HepG2 (cell line): ENCODE results near the gene DOCK4. TPM values are rescaled to one million over a fixed set of nuclear protein-coding genes. Genes with fewer than 3 reads are reported as not detected.
A peak's percentile ranks its signal among the peaks of the same experiment; 100 is the strongest.

Experiments
- ESRRA ChIP-seq: sonication (generic); formaldehyde crosslinking; IDR thresholded peaks from 2 replicates; pipeline ENCODE4 v1.5.1; 2020; ENCODE audit warnings: mild to moderate bottlenecking, low read depth, missing genetic modification reagents
- FLYWCH1 ChIP-seq: sonication (generic); formaldehyde crosslinking; IDR thresholded peaks from 2 replicates; pipeline ENCODE4 v1.8.1; 2023; ENCODE audit warnings: mild to moderate bottlenecking, missing genetic modification reagents
- GATAD2A ChIP-seq: IDR thresholded peaks from 2 replicates; pipeline ENCODE4 v1.6.1; 2016
- IRF2 ChIP-seq: IDR thresholded peaks from 2 replicates; pipeline ENCODE4 v1.6.1; 2018; ENCODE audit warnings: missing genetic modification reagents, missing compliant biosample characterization
- JUNB ChIP-seq: sonication (generic); formaldehyde crosslinking; IDR thresholded peaks from 2 replicates; pipeline ENCODE4 v1.8.0; 2022; ENCODE audit warnings: missing genetic modification reagents, mild to moderate bottlenecking, borderline replicate concordance
- KDM5A ChIP-seq: fragments of 200-600 bp; sonication (generic); IDR thresholded peaks from 2 replicates; pipeline ENCODE4 v1.7.0; 2018; ENCODE audit warnings: antibody characterized with exemption, mild to moderate bottlenecking, low read length, borderline replicate concordance
- NR2F2 ChIP-seq: IDR thresholded peaks from 2 replicates; pipeline ENCODE4 v1.6.1; 2012; ENCODE audit warnings: low read depth, inconsistent platforms, borderline replicate concordance
- PHF8 ChIP-seq: sonication (generic); formaldehyde crosslinking; IDR thresholded peaks from 2 replicates; pipeline ENCODE4 v1.5.0; 2020; ENCODE audit warnings: missing genetic modification reagents
- PRPF4 ChIP-seq: fragments of 200-400 bp; formaldehyde crosslinking; IDR thresholded peaks from 2 replicates; pipeline ENCODE4 v1.6.1; 2016; ENCODE audit warnings: low read length, low read depth; ENCODE audit not compliant: poor library complexity, severe bottlenecking
- TEAD3 ChIP-seq: optimal IDR thresholded peaks from 2 replicates; pipeline ENCODE3; 2016; ENCODE audit warnings: borderline replicate concordance
- ZHX2 ChIP-seq, 2 experiments: sonication (generic) in 1 of 2; formaldehyde crosslinking in 1 of 2; IDR thresholded peaks; 2 replicates each; pipeline versions ENCODE4 v1.6.1 to v1.9.0; 2014 to 2022; ENCODE audit warnings: antibody characterized with exemption in 1 of 2, borderline replicate concordance in 1 of 2, inconsistent platforms in 1 of 2, low read depth in 1 of 2, missing genetic modification reagents in 1 of 2
- ZNF160 ChIP-seq: sonication (generic); formaldehyde crosslinking; IDR thresholded peaks from 2 replicates; pipeline ENCODE4 v1.8.0; 2022; ENCODE audit warnings: mild to moderate bottlenecking, inconsistent platforms, missing genetic modification reagents
- ZNF260 ChIP-seq: sonication (generic); formaldehyde crosslinking; IDR thresholded peaks from 2 replicates; pipeline ENCODE4 v1.4.0; 2020; ENCODE audit warnings: missing genetic modification reagents, low read depth, mild to moderate bottlenecking, borderline replicate concordance
- ZNF318 ChIP-seq: sonication (generic); formaldehyde crosslinking; IDR thresholded peaks from 2 replicates; pipeline ENCODE4 v1.4.0; 2020; ENCODE audit warnings: mild to moderate bottlenecking, missing genetic modification reagents
- polyA plus RNA-seq, 8 experiments: library from polyadenylated mRNA; depleted of rRNA in 3 of 8; stranded (reverse) in 7 of 8; unstranded in 1 of 8; fragments of >200 nt; fragmentation: Illumina TruSeq in 4 of 8; extraction: Trizol in 4 of 8; gene quantifications; 2 replicates each; pipeline versions ENCODE4 v1.2.1 to v1.2.3, GENCODE V29; 2011 to 2016; ENCODE audit warnings: low read depth in 4 of 8, missing spikeins in 1 of 8, mixed read lengths in 1 of 8; ENCODE audit not compliant: insufficient read depth in 1 of 8
- total RNA-seq, 5 experiments: library from RNA; depleted of rRNA; stranded (reverse); fragments of >200 nt; fragmentation: Illumina TruSeq; extraction: Trizol; gene quantifications; 2 replicates each; pipeline ENCODE4 v1.2.3, GENCODE V29; 2016; ENCODE audit warnings: low read depth in 1 of 5

The DOCK4 gene
- total and polyA plus RNA-seq, 2 of the 13 experiments (the other 11 are each of a cell fraction or from before 2014, with no cell fraction given): 13.5 to 17.4 TPM

GRCh38 chr7:112206238-112206990, at the start of gene DOCK4, which contains the start of gene ZNF277 (continued):
- no peak; the same call in 1 of the 2 replicates for TF ChIP-seq ZHX2 (IDR thresholded peaks at IDR 0.05; ENCODE audit: low read depth)
- no peak for TF ChIP-seq ZHX2 (CRISPR knock-in tag; IDR thresholded peaks at IDR 0.05; ENCODE audit: borderline replicate concordance)
- TF ChIP-seq PHF8 (CRISPR knock-in tag): peak; percentile 73
- no peak for TF ChIP-seq PRPF4
- peak; percentile 81 for TF ChIP-seq KDM5A
- no peak for TF ChIP-seq ZNF160 (CRISPR knock-in tag)
- TF ChIP-seq ZNF260 (CRISPR knock-in tag): no peak
- TF ChIP-seq TEAD3: no peak
- no peak for TF ChIP-seq NR2F2
- no peak for TF ChIP-seq ZNF318
- peak; percentile 17; the same call in 1 of the 2 replicates for TF ChIP-seq GATAD2A (CRISPR knock-in tag)
- TF ChIP-seq FLYWCH1 (CRISPR knock-in tag): no peak
- peak; percentile 54; the same call in 1 of the 2 replicates for TF ChIP-seq ESRRA (CRISPR knock-in tag)
- TF ChIP-seq JUNB (CRISPR knock-in tag): no peak
- peak; percentile 78; the same call in 1 of the 2 replicates for TF ChIP-seq IRF2 (CRISPR knock-in tag)
